IMR-90 (cell line): ENCODE data around the gene KIAA0825. TPM values are rescaled to one million over a fixed set of nuclear protein-coding genes. Genes with fewer than 3 reads are reported as not detected.

Source experiments
- ATAC-seq: fragments of 200-7000 bp; cut with Tn5 transposase; 2 replicates; pipeline ENCODE4 v1.9.1; 2020; ENCODE audit warnings: low read depth, mild to moderate bottlenecking, moderate library complexity
- BruUV-seq: library from RNA; stranded (reverse); fragments of 400-500 nt; replicated peaks from 2 replicates; lab custom pipeline; 2021; lab: Mats Ljungman, UMichigan
- CTCF ChIA-PET: fragments of 300-600 bp; formaldehyde crosslinking; extraction: SDS; loops from one replicate; lab custom pipeline; 2021; ENCODE audit warnings: antibody characterized with exemption; lab: Yijun Ruan, JAX
- POLR2A ChIA-PET: fragments of 300-600 bp; sonication (Branson Sonifier 250); formaldehyde crosslinking; loops from one replicate; lab custom pipeline; 2022; ENCODE audit warnings: antibody characterized with exemption; ENCODE audit not compliant: unreplicated experiment; lab: Charles Lee
- DNase-seq: peaks from one replicate; pipeline ENCODE4 v3.0.0; 2013
- H2AFZ ChIP-seq: replicated peaks from 2 replicates; pipeline ENCODE3; 2013; ENCODE audit warnings: low read length, mild to moderate bottlenecking; ENCODE audit not compliant: poor library complexity
- H2AK5ac ChIP-seq: 2 replicates; pipeline ENCODE4 v1.6.1; 2013; ENCODE audit warnings: low read depth, low read length, inconsistent platforms
- H2AK9ac ChIP-seq: replicated peaks from 2 replicates; pipeline ENCODE3; 2013; ENCODE audit warnings: mild to moderate bottlenecking, low read depth, low read length, moderate library complexity; ENCODE audit not compliant: poor library complexity
- H2BK120ac ChIP-seq: 2 replicates; pipeline ENCODE4 v1.6.1; 2013; ENCODE audit warnings: low read depth, low read length, inconsistent platforms
- H2BK15ac ChIP-seq: 3 replicates; pipeline ENCODE4 v1.6.1; 2013; ENCODE audit warnings: low read depth, low read length, inconsistent platforms
- H2BK20ac ChIP-seq: 2 replicates; pipeline ENCODE4 v1.6.1; 2013; ENCODE audit warnings: low read depth, mild to moderate bottlenecking, inconsistent platforms, low read length, moderate library complexity
- H2BK5ac ChIP-seq: 2 replicates; pipeline ENCODE4 v1.6.1; 2013; ENCODE audit warnings: mild to moderate bottlenecking, low read depth, low read length, inconsistent platforms; ENCODE audit not compliant: poor library complexity, severe bottlenecking
- H3K14ac ChIP-seq: replicated peaks from 2 replicates; pipeline ENCODE4 v1.6.1; 2013; ENCODE audit warnings: low read depth, low read length, inconsistent platforms
- H3K18ac ChIP-seq: 2 replicates; pipeline ENCODE4 v1.6.1; 2013; ENCODE audit warnings: low read depth, low read length, control low read depth
- H3K23ac ChIP-seq: 2 replicates; pipeline ENCODE4 v1.6.1; 2013; ENCODE audit warnings: low read depth, low read length, inconsistent platforms
- H3K27ac ChIP-seq: 2 replicates; pipeline ENCODE4 v1.5.1; 2013; ENCODE audit warnings: mild to moderate bottlenecking, control low read depth, low read length; ENCODE audit not compliant: insufficient read depth
- H3K27me3 ChIP-seq: 2 replicates; pipeline ENCODE4 v1.6.1; 2013; ENCODE audit warnings: low read length; ENCODE audit not compliant: control insufficient read depth, insufficient read depth
- H3K36me3 ChIP-seq: 2 replicates; pipeline ENCODE4 v1.6.1; 2013; ENCODE audit warnings: low read length, mixed read lengths; ENCODE audit not compliant: control insufficient read depth, insufficient read depth
- H3K4ac ChIP-seq: 2 replicates; pipeline ENCODE4 v1.6.1; 2013; ENCODE audit warnings: low read depth, low read length, inconsistent platforms
- H3K4me1 ChIP-seq: 2 replicates; pipeline ENCODE4 v1.6.1; 2013; ENCODE audit warnings: low read length, mixed read lengths; ENCODE audit not compliant: control insufficient read depth, insufficient read depth
- H3K4me2 ChIP-seq: 2 replicates; pipeline ENCODE4 v1.6.1; 2013; ENCODE audit warnings: low read depth, mild to moderate bottlenecking, control low read depth, low read length, moderate library complexity
- H3K4me3 ChIP-seq: 2 replicates; pipeline ENCODE4 v1.5.1; 2013; ENCODE audit warnings: low read depth, mild to moderate bottlenecking, control low read depth, low read length, moderate library complexity; ENCODE audit not compliant: insufficient read depth
- H3K56ac ChIP-seq: 2 replicates; pipeline ENCODE4 v1.6.1; 2013; ENCODE audit warnings: low read length, inconsistent platforms; ENCODE audit not compliant: insufficient read depth; ENCODE audit errors: extremely low read depth
- H3K79me1 ChIP-seq, 2 experiments: 2 replicates each; pipeline ENCODE4 v1.6.1; 2013; ENCODE audit warnings: low read length in 2 of 2, inconsistent platforms in 1 of 2, low read depth in 1 of 2
- H3K9ac ChIP-seq: 2 replicates; pipeline ENCODE4 v1.6.1; 2013; ENCODE audit warnings: low read depth, low read length, control low read depth
- H3K9me1 ChIP-seq: 2 replicates; pipeline ENCODE4 v1.6.1; 2013; ENCODE audit warnings: low read length, inconsistent platforms; ENCODE audit not compliant: insufficient read depth
- H3K9me3 ChIP-seq: 2 replicates; pipeline ENCODE4 v1.6.1; 2013; ENCODE audit warnings: low read length; ENCODE audit not compliant: control insufficient read depth, insufficient read depth
- H4K20me1 ChIP-seq: 2 replicates; pipeline ENCODE4 v1.6.1; 2013; ENCODE audit warnings: low read length, inconsistent platforms; ENCODE audit not compliant: insufficient read depth
- H4K5ac ChIP-seq: 2 replicates; pipeline ENCODE4 v1.6.1; 2013; ENCODE audit warnings: mild to moderate bottlenecking, low read depth, low read length, control low read depth
- H4K8ac ChIP-seq, 2 experiments: 2 replicates each; pipeline ENCODE4 v1.6.1; 2013; ENCODE audit warnings: low read depth in 2 of 2, low read length in 2 of 2, control low read depth in 1 of 2, inconsistent platforms in 1 of 2
- H4K91ac ChIP-seq: 2 replicates; pipeline ENCODE4 v1.6.1; 2013; ENCODE audit warnings: low read depth, low read length, inconsistent platforms; ENCODE audit not compliant: insufficient read depth
- CEBPB ChIP-seq: IDR thresholded peaks from 2 replicates; pipeline ENCODE4 v1.6.1; 2012; ENCODE audit warnings: low read depth, low read length, improper control_type of control experiment
- CHD1 ChIP-seq: IDR thresholded peaks from 2 replicates; pipeline ENCODE4 v1.6.1; 2012; ENCODE audit warnings: low read depth, low read length, improper control_type of control experiment
- CTCF ChIP-seq: conservative IDR thresholded peaks from 2 replicates; pipeline ENCODE4 v1.5.1; 2012; ENCODE audit warnings: mild to moderate bottlenecking, low read depth, low read length, improper control_type of control experiment
- ELK1 ChIP-seq: fragments of 150-350 bp; IDR thresholded peaks from 2 replicates; pipeline ENCODE4 v1.6.1; 2016; ENCODE audit warnings: low read depth, mild to moderate bottlenecking, low read length, moderate library complexity, borderline replicate concordance
- MAFK ChIP-seq: IDR thresholded peaks from 2 replicates; pipeline ENCODE4 v1.6.1; 2012; ENCODE audit warnings: low read depth, low read length, improper control_type of control experiment
- NFE2L2 ChIP-seq: fragments of 150-350 bp; IDR thresholded peaks from 2 replicates; pipeline ENCODE4 v1.6.1; 2016; ENCODE audit warnings: low read depth, mild to moderate bottlenecking, low read length
- POLR2A ChIP-seq: IDR thresholded peaks from 2 replicates; pipeline ENCODE4 v1.6.1; 2012; ENCODE audit warnings: mild to moderate bottlenecking, low read depth, low read length
- RAD21 ChIP-seq: IDR thresholded peaks from 2 replicates; pipeline ENCODE4 v1.6.1; 2012; ENCODE audit warnings: low read length, improper control_type of control experiment
- SMC3 ChIP-seq: fragments of 150-350 bp; IDR thresholded peaks from 2 replicates; pipeline ENCODE4 v1.6.1; 2016; ENCODE audit warnings: low read depth, mild to moderate bottlenecking, antibody characterized with exemption, low read length, moderate library complexity
- USF2 ChIP-seq: fragments of 150-350 bp; IDR thresholded peaks from 2 replicates; pipeline ENCODE4 v1.6.1; 2017; ENCODE audit warnings: mild to moderate bottlenecking, antibody characterized with exemption, low read length, low read depth
- dilution Hi-C: fragments of 300-500 bp; cut with HindIII; formaldehyde crosslinking; loops from one replicate; pipeline ENCODE4 v1.14.3; 2018; ENCODE audit warnings: low sequenced_read_pairs; ENCODE audit not compliant: unreplicated experiment
- in situ Hi-C: fragments of 300-500 bp; cut with MboI; formaldehyde crosslinking; loops from 3 replicates; pipeline ENCODE4 v1.14.3; 2019; ENCODE audit warnings: low sequenced_read_pairs, inconsistent platforms, mixed read lengths
- intact Hi-C: fragments of 100-400 bp; cut with micrococcal nuclease; formaldehyde crosslinking; loops from 2 replicates; pipeline ENCODE4 v1.10.0; 2022
- polyA plus RNA-seq, 3 experiments: library from polyadenylated mRNA; depleted of rRNA; stranded (reverse); fragments of >200 nt; gene quantifications; 2 replicates each; pipeline ENCODE4 v1.2.3, GENCODE V29; 2012; ENCODE audit warnings: low replicate concordance in 1 of 3
- total RNA-seq: library from RNA; depleted of rRNA; stranded (reverse); fragments of >200 nt; gene quantifications from 2 replicates; pipeline ENCODE4 v1.2.3, GENCODE V29; 2012

The KIAA0825 gene
- total and polyA plus RNA-seq, 2 of the 4 experiments (the other 2 are of a cell fraction): 0.46 to 1.8 TPM

GRCh38 chr5:94285984-94286383, 332.4 kb downstream of the KIAA0825 start:
- no peak overlapping the region for H2AFZ ChIP-seq
- H3K23ac ChIP-seq: no peak overlapping the region
- no peak overlapping the region for H4K5ac ChIP-seq
- ChIA-PET CTCF (no interaction called here), POLR2A (no interaction called here)
- H3K4ac ChIP-seq: no peak overlapping the region
- no peaks in the 10 kb centered on the region for H3K9me1 ChIP-seq
- no peak for ATAC-seq
- no peak overlapping the region for H2BK20ac ChIP-seq
- no peaks in the 10 kb centered on the region for H3K79me1 ChIP-seq
- no peak for TF ChIP-seq MAFK
- no peak for TF ChIP-seq CEBPB
- no peak for TF ChIP-seq SMC3
- no peak for TF ChIP-seq NFE2L2
- TF ChIP-seq CTCF: no peak
- TF ChIP-seq POLR2A: no peak
- no peak for TF ChIP-seq CHD1
- no peak for TF ChIP-seq RAD21
- no peak for TF ChIP-seq ELK1
- TF ChIP-seq USF2: no peak
- H3K56ac ChIP-seq: no peak overlapping the region
- H3K18ac ChIP-seq: no peak overlapping the region
- no peak overlapping the region for H3K4me3 ChIP-seq
- no peaks in the 10 kb centered on the region for H3K36me3 ChIP-seq
- H2BK5ac ChIP-seq: no peak overlapping the region
- no peak overlapping the region for H4K8ac ChIP-seq
- no peak overlapping the region for H2AK9ac ChIP-seq
- peaks cover 2% of the 10 kb centered on the region for H3K4me1 ChIP-seq
- no peak overlapping the region for H3K4me2 ChIP-seq
- dilution Hi-C loops: no loop called here
- DNase-seq: no peak
- no peak overlapping the region for H3K9ac ChIP-seq
- H2BK120ac ChIP-seq: no peak overlapping the region
- no peaks in the 10 kb centered on the region for H3K27me3 ChIP-seq
- no TSS peak for BruUV-seq
- no peak overlapping the region for H2AK5ac ChIP-seq
- no peaks in the 10 kb centered on the region for H3K9me3 ChIP-seq
- H3K14ac ChIP-seq: no peak overlapping the region
- H4K91ac ChIP-seq: no peak overlapping the region
- intact Hi-C loops: no loop called here
- no peak overlapping the region for H3K27ac ChIP-seq
- no peaks in the 10 kb centered on the region for H4K20me1 ChIP-seq
- in situ Hi-C loops: no loop called here
- H2BK15ac ChIP-seq: no peak overlapping the region
